Measurements from ENCODE around the gene KMT2D. TPM values are rescaled to one million over a fixed set of nuclear protein-coding genes. Genes with fewer than 3 reads are reported as not detected.
A peak's percentile ranks its signal among the peaks of the same experiment; 100 is the strongest.

The KMT2D gene
- total RNA-seq, 1 donor from 2014 or later = 19.0 TPM

DNA sequence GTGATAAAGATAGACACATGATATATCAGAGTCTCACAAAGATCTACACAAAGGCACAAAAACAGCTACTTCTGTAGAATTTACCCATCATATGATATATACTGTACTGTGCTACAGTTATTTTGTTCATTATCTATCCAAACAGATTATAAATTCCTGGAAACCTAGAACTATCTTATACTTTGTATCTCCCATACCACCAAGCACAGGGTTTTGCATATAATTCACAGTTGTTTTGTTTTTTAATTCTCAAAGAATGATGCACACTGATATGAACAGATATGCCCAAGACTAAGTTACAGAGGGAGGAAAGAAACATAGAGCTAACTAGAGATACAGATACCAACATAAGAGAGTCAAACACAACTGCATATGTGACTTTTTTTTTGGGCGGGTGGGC lies 45.4 kb downstream of the KMT2D start:
- peaks cover 29% of the 10 kb centered on the region for H3F3A ChIP-seq (ENCODE audit: low read depth)
- no peaks in the 10 kb centered on the region for H3K27me3 ChIP-seq
- no peak overlapping the region for H2AFZ ChIP-seq (replicated peaks)
- no peaks in the 10 kb centered on the region for H3K79me2 ChIP-seq (ENCODE audit: low read depth)
- Mint-ChIP-seq H3K4me3 (no peak overlapping the region), H3K36me3 (no peaks in the 10 kb centered on the region), H3K27me3 (ENCODE audit: insufficient read depth, low read depth) (peaks cover 3% of the 10 kb centered on the region), H3K27ac (no peak overlapping the region), H3K4me1 (peaks cover 19% of the 10 kb centered on the region), H3K9me3 (no peaks in the 10 kb centered on the region)
- H3K9me3 ChIP-seq (ENCODE audit: low read depth) = no peaks in the 10 kb centered on the region
- H3K4me2 ChIP-seq = no peak overlapping the region
- peaks cover 4% of the 10 kb centered on the region for H4K20me1 ChIP-seq (ENCODE audit: low read depth)
- no peak overlapping the region for H3K27ac ChIP-seq
- peaks cover 3% of the 10 kb centered on the region for H3K4me1 ChIP-seq
- DNase-seq (ENCODE audit: low spot score) = no peak
- no peaks in the 10 kb centered on the region for H3K36me3 ChIP-seq
- TF ChIP-seq EZH2 (IDR thresholded peaks at IDR 0.05) (no peak), EZH2phosphoT487 (IDR thresholded peaks at IDR 0.05) (no peak)
- TF ChIP-seq, protein P1, sequence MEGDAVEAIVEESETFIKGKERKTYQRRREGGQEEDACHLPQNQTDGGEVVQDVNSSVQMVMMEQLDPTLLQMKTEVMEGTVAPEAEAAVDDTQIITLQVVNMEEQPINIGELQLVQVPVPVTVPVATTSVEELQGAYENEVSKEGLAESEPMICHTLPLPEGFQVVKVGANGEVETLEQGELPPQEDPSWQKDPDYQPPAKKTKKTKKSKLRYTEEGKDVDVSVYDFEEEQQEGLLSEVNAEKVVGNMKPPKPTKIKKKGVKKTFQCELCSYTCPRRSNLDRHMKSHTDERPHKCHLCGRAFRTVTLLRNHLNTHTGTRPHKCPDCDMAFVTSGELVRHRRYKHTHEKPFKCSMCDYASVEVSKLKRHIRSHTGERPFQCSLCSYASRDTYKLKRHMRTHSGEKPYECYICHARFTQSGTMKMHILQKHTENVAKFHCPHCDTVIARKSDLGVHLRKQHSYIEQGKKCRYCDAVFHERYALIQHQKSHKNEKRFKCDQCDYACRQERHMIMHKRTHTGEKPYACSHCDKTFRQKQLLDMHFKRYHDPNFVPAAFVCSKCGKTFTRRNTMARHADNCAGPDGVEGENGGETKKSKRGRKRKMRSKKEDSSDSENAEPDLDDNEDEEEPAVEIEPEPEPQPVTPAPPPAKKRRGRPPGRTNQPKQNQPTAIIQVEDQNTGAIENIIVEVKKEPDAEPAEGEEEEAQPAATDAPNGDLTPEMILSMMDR (IDR thresholded peaks at IDR 0.05) = no peak
- H3K4me3 ChIP-seq = no peak overlapping the region
- H3K9ac ChIP-seq = no peak overlapping the region

DNA sequence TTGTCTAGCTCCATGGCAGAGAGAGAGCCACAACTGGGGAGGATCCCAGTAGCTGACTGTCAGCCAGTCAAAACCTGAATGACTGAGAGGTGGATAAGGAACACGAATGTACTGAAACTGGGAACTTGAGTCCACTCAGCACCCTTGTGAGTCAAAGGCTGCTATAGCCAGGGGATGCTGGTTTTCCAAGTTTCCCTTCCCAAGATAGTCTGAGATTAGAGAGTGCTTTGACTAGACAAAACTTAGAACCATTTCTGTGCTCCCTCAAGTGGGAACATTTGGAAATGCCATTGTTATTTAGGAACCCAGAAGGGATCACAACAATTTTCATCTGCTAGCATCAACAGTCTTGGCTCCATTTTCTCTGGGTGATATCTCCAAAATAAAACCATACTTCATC lies 46.0 kb downstream of the KMT2D start:
- no peak overlapping the region for H3K4me3 Mint-ChIP-seq
- Histone ChIP-seq H3K27me3 (no peaks in the 10 kb centered on the region), H3K79me2 (ENCODE audit: low read depth) (no peaks in the 10 kb centered on the region), H3K4me2 (no peak overlapping the region), H3F3A (ENCODE audit: low read depth) (peaks cover 22% of the 10 kb centered on the region), H3K4me1 (peaks cover 3% of the 10 kb centered on the region), H3K9ac (no peak overlapping the region), H4K20me1 (ENCODE audit: low read depth) (peaks cover 4% of the 10 kb centered on the region), H3K4me3 (no peak overlapping the region), H3K9me3 (ENCODE audit: low read depth) (no peaks in the 10 kb centered on the region), H2AFZ (replicated peaks) (no peak overlapping the region), H3K36me3 (no peaks in the 10 kb centered on the region), H3K27ac (no peak overlapping the region)
- H3K36me3 Mint-ChIP-seq = peaks cover 2% of the 10 kb centered on the region
- no peak for DNase-seq (ENCODE audit: low spot score)
- peaks cover 15% of the 10 kb centered on the region for H3K4me1 Mint-ChIP-seq
- H3K27me3 Mint-ChIP-seq (ENCODE audit: insufficient read depth, low read depth) = peaks cover 5% of the 10 kb centered on the region
- TF ChIP-seq, protein P1 (IDR thresholded peaks at IDR 0.05) = peak; percentile 14
- TF ChIP-seq EZH2 (IDR thresholded peaks at IDR 0.05) (no peak), EZH2phosphoT487 (IDR thresholded peaks at IDR 0.05) (no peak)
- no peak overlapping the region for H3K27ac Mint-ChIP-seq
- no peaks in the 10 kb centered on the region for H3K9me3 Mint-ChIP-seq

DNA sequence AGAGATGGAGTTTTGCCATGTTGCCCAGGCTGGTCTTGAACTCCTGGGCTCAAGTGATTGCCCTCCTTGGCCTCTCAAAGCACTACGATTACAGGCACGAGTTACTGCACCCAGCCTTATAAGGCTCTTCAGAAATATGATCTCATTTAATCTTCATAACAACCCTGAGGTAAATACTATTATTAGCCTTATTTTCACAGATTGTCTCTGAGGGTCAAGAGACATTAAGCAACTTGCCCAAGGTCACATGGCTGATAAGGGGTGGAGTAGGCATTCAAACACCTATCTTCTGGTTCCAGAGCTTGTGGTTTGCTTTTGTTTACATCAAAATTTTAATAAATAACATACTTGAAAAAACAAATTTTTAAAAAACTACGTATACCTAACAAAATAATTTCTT lies 47.2 kb downstream of the KMT2D start:
- TF ChIP-seq, protein P1 (IDR thresholded peaks at IDR 0.05) = no peak
- no peak for TF ChIP-seq EZH2phosphoT487 (IDR thresholded peaks at IDR 0.05)
- TF ChIP-seq EZH2 (IDR thresholded peaks at IDR 0.05) = no peak

More for the DNA sequence above, 47.2 kb downstream of the KMT2D start:
- Histone ChIP-seq H2AFZ (replicated peaks) (no peak overlapping the region), H3K4me2 (no peak overlapping the region), H3F3A (ENCODE audit: low read depth) (peaks cover 13% of the 10 kb centered on the region), H3K9ac (no peak overlapping the region), H4K20me1 (ENCODE audit: low read depth) (peaks cover 4% of the 10 kb centered on the region), H3K27me3 (no peaks in the 10 kb centered on the region), H3K9me3 (ENCODE audit: low read depth) (no peaks in the 10 kb centered on the region), H3K36me3 (no peaks in the 10 kb centered on the region), H3K4me1 (peaks cover 3% of the 10 kb centered on the region), H3K27ac (no peak overlapping the region), H3K4me3 (no peak overlapping the region), H3K79me2 (ENCODE audit: low read depth) (no peaks in the 10 kb centered on the region)
- no peak for DNase-seq (ENCODE audit: low spot score)
- peaks cover 9% of the 10 kb centered on the region for H3K4me1 Mint-ChIP-seq
- H3K4me3 Mint-ChIP-seq = no peak overlapping the region
- peaks cover 5% of the 10 kb centered on the region for H3K27me3 Mint-ChIP-seq (ENCODE audit: insufficient read depth, low read depth)
- H3K9me3 Mint-ChIP-seq = no peaks in the 10 kb centered on the region
- peaks cover 2% of the 10 kb centered on the region for H3K36me3 Mint-ChIP-seq
- no peak overlapping the region for H3K27ac Mint-ChIP-seq
